GM12878 (cell line): ENCODE data around the gene NCBP1. TPM values are rescaled to one million over a fixed set of nuclear protein-coding genes. Genes with fewer than 3 reads are reported as not detected.

ENCODE experiments used
- ATF2 ChIP-seq: IDR thresholded peaks from 2 replicates; pipeline ENCODE4 v1.6.1; 2012; ENCODE audit warnings: low read length, inconsistent platforms
- ATF7 ChIP-seq: fragments of 450-650 bp; IDR thresholded peaks from 2 replicates; pipeline ENCODE4 v1.6.1; 2016; ENCODE audit warnings: low read depth, mild to moderate bottlenecking
- BCL3 ChIP-seq: IDR thresholded peaks from 2 replicates; pipeline ENCODE4 v1.6.1; 2011; ENCODE audit warnings: borderline replicate concordance, low read depth, mild to moderate bottlenecking, moderate library complexity, low read length; ENCODE audit not compliant: insufficient read depth, poor library complexity, severe bottlenecking
- CHD2 ChIP-seq: IDR thresholded peaks from 2 replicates; pipeline ENCODE4 v1.6.1; 2011; ENCODE audit warnings: low read depth, low read length, improper control_type of control experiment, borderline replicate concordance
- EED ChIP-seq: sonication (generic); IDR thresholded peaks from 2 replicates; pipeline ENCODE4 v1.6.1; 2016; ENCODE audit warnings: antibody characterized with exemption, low read depth
- ELK1 ChIP-seq: IDR thresholded peaks from 2 replicates; pipeline ENCODE4 v1.6.1; 2012; ENCODE audit warnings: low read depth, low read length, improper control_type of control experiment
- JUND ChIP-seq: IDR thresholded peaks from 2 replicates; pipeline ENCODE4 v1.6.1; 2012; ENCODE audit warnings: low read depth, mild to moderate bottlenecking, low read length, improper control_type of control experiment, moderate library complexity
- NR2C1 ChIP-seq: fragments of 450-650 bp; IDR thresholded peaks from 2 replicates; pipeline ENCODE4 v1.6.1; 2017; ENCODE audit warnings: antibody characterized with exemption, mild to moderate bottlenecking, moderate library complexity
- RAD21 ChIP-seq: IDR thresholded peaks from 2 replicates; pipeline ENCODE4 v1.6.1; 2011; ENCODE audit warnings: mild to moderate bottlenecking, low read depth, low read length, moderate library complexity; ENCODE audit not compliant: insufficient read depth
- polyA plus RNA-seq, 11 experiments: library from polyadenylated mRNA; depleted of rRNA in 4 of 11; unstranded in 6 of 11; stranded (reverse) in 5 of 11; fragments of >200 nt; fragmentation: Nextera tagmentation in 4 of 11; fragmentation: Illumina TruSeq in 1 of 11; extraction: Ambion mirVana in 4 of 11; extraction: Trizol in 1 of 11; gene quantifications; 1 replicate in 1 of 11; 2 replicates in 10 of 11; pipeline versions ENCODE4 v1.2.1 to v1.2.3, GENCODE V29; 2011 to 2016; ENCODE audit warnings: inconsistent platforms in 2 of 11, missing spikeins in 2 of 11, low read depth in 1 of 11
- total RNA-seq, 4 experiments: library from RNA; depleted of rRNA in 3 of 4; stranded (reverse); fragments of >200 nt in 3 of 4; fragmentation: Illumina TruSeq in 1 of 4; extraction: Trizol in 1 of 4; gene quantifications; 2 replicates each; pipeline versions ENCODE4 v1.2.1 to v1.2.3, GENCODE V29; 2013 to 2021

NCBP1 gene
- total and polyA plus RNA-seq, 10 of the 15 experiments (the other 5 are each of a cell fraction or from before 2014, with no cell fraction given), result 14.7 to 70.9 (median 36.0) TPM

- TF ChIP-seq BCL3 (no peak), ELK1 (no peak), RAD21 (no peak), JUND (0 out of 2 replicates have a peak, but pooled peaks have one; percentile 75), NR2C1 (no peak), ATF2 (peak; percentile 86; the same call in 1 of the 2 replicates), ATF7 (peak; percentile 98), EED (no peak), CHD2 (no peak)
Observed at GRCh38 chr9:97632248-97632984, 1.2 kb upstream of the NCBP1 start (continued).
